HS-5 (cell line): Measurements from ENCODE around the gene LEMD2.
"Not testable (repeated sequence)": the region's sequence is repeated elsewhere in the genome, so short reads cannot be mapped to it uniquely, and the experiment has no call there.

Experiments
- DNase-seq: peaks from one replicate; pipeline ENCODE4 v3.0.0-alpha.2; 2012; ENCODE audit warnings: low read depth

Gene LEMD2

DNA sequence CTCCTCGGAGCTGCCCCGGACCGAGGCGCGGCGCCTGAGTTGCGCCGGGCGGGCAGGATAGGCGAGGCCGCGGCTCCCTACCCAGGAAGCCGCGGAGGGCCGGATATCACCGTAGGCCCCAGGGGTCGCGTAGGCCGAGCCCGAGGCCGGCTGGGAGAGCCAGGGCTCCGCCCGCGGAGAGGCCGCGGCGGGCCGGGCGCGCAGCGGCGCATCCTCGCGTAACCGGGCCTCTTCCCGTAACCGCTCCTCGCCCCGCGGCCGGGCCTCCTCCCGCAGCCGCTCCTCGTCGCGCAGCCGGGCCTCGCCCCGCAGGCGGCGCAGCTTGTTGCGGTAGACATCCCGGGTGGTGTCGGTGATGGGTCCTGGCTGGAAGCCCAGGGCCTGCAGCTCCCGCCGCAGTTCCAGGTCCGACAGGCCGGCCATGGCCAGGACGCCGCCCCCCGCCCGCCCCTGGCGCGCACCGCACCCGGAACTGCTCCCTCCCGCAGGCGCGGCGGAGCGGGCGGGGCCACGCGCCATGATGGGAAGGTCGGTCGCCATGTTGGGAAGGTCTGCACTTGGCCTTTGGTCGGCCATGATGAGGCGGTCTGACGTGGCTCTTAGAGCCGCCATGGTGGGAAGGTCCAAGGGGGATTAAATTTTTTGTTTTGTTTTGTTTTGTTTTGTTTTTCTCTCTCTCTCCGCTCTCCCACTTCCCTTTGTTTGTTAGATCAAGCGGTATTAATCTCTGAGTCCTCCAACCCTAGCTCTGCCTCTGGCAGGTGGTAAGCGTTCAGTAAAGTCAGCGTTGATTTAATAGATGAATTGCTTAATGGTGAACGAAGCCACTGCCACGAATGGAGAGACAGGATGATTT is at the start of gene LEMD2:
Gene LEMD2 (minus strand): TSS at position 437 of the 856 bp plus-strand sequence. CDS start 14 bp downstream, at position 423.
- peak; percentile 68 for DNase-seq

DNA sequence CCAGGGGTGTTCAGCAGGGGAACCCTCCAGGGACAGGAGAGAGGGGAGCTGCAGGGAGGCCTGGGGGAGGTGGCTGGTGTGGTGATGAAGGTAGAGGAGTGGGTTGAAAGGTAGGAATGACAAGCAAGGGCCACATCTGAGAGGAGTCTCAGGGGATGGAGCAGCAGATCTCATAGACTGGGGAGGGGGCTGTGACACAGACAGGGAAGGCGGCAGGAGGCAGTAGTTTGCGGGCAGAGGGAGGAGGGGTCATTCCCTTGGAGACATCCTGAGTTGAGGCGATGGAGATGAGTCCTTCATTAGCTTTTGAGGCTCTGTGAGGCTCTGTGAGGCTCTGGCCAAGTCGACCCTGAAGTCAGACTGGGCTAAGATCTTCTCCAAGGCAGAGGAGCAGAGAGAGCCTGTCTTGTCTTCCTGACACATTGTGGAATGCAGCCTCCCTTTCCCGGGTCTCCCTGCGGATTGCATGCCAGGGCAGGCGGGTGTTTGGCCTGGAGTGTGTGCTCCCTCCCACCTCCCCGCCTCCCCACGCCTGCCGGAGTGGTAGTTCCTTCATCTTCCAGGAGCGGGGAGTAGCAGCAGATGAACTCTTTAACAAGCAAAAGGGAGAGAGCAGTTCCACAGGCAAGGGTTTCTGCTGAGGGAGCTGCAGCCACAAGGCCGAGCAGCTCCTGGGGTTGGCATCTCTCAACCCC is 49.2 kb upstream of the LEMD2 start:
- no peak for DNase-seq

DNA sequence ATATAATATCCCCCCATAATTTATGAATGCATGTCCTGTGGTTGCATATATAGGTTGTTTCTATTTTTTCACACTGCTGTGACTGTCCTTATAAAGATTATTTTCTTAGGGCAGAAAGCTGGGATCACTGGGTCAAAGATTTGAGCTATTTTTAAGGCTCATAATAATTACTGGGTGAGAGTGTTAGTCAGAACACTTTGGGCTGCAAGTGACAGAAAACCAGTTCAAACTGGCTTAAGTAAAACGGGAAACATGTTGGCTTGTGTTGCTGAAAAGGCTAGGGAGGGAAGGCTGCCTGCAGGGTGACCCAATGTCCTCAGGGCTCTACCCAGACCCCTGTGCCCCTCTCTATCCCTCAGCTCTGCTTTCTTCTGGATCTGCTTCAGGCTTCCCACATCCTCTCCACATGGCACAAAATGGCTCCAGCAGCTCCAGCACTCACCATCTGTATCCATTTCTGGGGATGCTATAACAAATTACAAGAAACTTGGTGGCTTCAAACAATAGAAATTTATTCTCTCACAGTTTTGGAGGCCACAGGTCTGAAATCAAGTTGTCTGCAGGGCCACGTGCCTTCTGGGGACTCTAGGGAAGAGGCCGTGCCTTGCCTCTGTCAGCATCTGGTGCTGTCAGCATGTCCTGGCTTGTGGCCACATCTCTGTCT is 48.0 kb upstream of the LEMD2 start:
- DNase-seq = no peak

DNA sequence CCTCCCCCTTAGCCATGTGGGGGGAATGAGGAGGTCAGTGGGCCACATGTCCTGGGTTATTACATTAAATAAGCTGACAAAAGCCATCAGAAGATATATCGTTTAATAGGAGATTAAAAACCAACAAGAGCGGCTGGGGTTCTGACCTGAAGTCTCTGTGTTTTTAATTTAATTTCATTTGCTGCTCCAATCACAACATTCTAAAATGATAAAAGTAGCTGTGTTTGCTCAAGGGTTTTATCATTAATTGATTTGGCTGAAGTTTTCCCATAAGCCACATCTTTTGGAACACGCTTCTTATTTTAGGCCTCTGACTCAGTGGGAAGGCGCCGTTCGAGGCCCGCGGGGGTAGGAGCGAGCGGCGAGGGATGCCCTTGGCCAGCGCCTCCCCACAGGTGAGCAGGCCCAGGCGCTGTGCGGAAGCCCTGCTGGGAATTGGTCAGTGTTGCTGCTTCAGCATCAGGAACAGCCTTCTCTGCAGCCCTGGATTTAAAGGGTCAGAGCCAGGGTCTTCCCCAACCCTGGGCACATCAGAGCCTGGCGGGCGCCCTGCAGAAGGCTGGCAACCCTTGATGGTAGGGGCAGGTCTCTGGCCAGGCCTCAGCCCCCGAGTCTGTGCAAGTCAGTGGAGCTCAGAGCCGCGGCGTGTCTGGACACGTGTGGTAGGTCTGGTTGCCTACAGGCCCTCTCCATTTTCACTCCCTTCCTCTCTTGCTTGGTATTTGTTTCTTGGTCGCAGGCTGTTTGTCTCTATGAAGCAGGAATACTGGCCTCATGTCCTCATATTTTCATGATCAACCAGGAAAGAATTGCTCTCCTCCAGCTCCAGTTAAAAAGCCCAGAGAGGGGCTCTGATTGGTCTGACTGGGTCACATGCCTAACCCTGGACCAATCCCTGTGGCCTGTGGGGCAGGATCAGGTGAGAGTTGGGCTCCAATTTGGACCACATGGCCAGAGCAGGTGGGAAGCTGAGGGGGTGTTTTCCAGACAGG is 45.8 kb upstream of the LEMD2 start:
- no peak for DNase-seq

DNA sequence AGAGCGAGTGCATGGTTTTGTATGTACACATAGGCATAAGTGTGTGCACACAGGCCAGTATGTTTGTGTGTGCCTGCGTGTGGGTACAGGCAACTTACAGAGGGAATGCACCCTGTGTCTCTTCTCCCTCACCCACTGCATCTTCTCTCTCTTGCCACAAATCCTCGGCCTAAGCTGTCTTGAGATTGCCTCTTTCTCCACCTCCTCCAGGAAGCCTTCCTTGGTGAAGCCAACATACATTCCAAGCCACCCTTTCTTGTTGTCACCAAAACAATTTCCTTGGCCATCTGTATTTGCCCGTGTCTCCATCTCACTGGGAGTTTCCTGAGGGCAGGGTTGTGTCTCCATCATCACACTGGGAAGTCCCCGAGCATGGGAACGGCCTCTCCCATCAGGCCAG is 44.7 kb upstream of the LEMD2 start:
- no peak for DNase-seq

DNA sequence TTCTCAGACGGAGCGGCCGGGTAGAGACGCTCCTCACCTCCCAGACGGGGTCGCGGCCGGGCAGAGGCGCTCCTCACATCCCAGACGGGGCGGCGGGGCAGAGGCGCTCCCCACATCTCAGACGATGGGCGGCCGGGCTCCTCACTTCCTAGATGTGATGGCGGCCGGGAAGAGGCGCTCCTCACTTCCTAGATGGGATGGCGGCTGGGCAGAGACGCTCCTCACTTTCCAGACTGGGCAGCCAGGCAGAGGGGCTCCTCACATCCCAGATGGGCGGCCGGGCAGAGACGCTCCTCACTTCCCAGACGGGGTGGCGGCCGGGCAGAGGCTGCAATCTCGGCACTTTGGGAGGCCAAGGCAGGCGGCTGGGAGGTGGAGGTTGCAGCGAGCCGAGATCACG is 43.9 kb upstream of the LEMD2 start:
- DNase-seq = not testable (repeated sequence)

DNA sequence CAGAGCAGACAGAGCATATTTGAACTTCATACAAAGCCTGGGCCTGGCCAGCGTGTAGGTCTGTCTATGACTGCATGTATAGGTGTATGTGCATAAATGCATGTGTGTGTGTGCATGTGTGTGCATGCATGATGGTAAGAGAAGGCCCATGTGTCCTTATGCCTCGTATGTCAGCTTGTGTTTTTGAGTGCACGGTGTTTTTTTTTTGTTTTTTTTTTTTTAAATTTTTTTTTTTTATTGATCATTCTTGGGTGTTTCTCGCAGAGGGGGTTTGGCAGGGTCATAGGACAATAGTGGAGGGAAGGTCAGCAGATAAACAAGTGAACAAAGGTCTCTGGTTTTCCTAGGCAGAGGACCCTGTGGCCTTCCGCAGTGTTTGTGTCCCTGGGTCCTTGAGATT is 42.8 kb upstream of the LEMD2 start:
- not testable (repeated sequence) for DNase-seq

DNA sequence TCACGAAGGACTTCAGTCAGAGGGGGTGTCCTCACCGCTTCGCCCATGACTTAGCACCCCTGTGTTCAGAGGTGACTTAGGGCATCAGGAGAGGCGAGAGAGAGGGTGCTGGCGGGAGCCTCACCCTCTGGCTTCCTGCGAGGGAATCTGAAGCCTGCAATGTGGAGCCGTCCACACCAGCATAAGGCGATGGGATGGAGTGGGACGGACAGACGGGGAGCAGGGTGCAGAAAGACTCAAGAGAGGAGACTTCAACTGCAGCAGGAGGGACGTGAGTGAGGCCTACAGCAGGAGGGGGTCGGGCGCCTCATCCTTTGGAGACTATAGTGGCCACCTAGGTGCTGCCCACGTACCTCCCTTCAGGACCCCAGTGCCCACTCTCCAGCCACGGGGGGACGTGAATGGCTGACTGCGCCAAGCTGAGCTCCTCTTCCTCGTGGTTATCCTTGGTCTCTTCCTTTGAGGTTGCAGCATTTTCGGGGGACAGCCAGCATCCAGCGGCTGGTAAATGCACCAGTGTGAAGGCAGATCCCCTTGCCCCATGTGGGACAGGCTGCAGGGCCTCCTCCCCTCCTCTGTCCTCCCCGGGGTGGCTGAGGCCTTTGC is 41.8 kb upstream of the LEMD2 start:
- no peak for DNase-seq

DNA sequence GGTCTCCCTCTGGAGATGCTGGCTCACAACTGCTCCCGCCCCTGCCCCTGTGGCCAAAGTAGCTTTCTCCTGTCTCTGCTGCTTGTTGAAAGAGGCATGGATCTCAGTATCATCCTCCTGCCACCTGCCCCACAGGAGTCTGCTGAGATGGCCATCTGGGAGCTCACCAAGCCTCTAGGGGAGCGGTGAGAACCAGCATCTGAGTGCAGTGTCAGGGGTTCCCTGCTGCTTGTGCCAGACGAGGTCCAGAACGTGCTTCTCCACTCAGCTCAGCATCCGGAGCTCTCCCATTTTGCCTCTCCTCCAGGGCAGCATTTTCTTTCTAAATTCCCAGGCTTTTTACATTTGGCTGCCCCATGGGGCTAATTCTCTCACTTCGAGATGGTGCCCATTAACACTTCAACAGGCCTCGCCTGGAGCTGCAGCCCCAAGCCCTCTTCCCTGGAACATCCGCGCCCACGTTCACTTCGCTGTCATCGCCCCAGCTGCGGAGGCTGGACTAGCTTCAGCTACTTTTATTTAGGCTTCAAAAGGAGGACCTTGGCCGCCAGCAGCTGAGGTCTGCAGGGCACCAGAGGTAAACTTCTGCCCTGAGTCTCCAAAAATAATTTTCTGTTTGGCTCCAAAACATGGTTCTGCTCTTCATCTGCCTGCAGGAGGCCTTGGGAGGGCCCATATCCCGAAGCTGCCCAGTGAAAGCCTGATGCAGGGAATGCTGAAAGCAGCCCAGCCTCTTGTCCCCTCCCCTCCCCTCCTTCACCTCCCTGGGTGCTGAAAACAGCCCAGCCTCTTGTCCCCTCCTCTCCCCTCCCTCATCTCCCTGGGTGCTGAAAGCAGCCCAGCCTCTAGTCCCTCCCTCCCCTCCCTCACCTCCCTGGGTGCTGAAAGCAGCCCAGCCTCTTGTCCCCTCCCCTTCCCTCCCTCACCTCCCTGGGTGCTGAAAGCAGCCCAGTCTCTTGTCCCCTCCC is 40.1 kb upstream of the LEMD2 start:
- DNase-seq = no peak

DNA sequence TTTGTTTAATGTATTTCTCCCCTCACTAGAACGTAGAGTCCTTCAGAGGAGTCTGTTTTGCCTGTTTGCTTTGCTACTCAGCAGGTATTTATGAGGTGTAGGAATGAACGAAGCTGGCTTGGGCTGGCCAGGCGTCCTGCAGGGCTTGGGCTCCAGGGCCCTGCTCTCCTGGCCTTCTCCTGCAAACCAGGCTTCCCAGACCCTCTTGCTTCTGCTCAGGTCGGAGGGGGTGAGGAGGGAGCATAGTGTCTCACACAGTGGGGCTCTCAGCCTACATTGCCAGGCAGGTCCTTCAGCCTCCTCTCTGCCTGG is 39.5 kb upstream of the LEMD2 start:
- DNase-seq = no peak

DNA sequence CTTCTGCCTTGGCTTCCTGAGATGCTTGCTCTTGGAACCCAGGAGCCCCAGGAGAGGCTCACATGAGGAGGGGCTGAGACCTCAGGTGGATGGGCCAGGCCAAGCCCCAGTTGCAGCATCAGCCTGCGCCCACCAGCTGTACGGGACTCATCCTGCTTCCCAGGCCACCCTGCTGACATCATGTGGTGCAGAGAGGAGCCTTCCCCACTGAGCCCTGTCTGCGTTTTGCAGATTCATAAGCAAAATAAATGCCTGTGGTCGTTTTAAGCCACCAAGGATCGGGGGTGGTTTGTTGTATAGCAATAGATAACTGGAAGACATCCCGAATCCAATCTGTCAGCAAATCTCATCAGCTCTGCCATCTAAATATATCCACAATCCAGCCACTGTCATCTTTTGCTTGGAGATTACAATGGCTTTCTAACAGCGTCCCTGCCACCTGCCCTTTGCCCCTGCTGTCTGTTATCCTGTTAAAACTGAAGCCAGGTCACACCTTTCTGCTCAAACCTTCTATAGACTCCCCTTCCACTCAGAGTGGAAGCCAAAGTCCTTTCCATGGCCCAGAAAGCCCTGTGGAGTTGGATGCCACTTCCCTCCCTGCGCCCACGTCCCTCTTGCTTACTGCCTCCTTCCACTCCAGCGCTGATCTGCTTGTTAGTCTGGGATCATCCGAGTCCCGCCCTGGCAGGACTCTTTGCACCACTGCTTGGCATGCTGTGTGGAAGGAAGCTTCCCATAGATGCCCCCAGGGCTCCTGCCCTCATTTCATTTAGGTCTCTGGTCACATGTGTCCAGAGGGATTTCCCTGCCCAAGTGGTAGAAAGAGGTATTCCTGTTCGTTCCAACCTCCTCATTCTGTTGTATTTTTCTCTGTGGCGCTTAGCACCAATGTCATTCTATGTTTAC is 38.9 kb upstream of the LEMD2 start:
- DNase-seq = no peak

DNA sequence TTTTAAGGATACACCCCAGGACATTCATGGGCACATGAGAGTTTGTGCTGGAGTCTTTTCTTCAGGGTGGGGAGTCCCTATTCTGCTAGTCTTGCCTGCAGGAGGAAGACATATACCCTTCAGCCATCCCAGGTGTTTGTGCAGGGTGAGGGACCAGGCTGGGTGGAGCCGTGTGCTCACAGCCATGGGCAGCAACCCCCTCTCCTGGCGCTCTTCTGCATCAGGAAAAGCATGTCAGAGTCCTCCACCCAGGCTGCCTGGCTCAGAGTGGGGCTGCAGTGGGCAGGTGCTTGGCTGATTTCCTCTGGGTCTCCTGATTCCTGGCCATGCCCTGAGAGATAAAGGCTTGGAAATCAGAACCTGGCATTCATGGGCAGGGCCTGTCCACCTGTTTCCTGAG is 37.6 kb upstream of the LEMD2 start:
- DNase-seq = no peak

DNA sequence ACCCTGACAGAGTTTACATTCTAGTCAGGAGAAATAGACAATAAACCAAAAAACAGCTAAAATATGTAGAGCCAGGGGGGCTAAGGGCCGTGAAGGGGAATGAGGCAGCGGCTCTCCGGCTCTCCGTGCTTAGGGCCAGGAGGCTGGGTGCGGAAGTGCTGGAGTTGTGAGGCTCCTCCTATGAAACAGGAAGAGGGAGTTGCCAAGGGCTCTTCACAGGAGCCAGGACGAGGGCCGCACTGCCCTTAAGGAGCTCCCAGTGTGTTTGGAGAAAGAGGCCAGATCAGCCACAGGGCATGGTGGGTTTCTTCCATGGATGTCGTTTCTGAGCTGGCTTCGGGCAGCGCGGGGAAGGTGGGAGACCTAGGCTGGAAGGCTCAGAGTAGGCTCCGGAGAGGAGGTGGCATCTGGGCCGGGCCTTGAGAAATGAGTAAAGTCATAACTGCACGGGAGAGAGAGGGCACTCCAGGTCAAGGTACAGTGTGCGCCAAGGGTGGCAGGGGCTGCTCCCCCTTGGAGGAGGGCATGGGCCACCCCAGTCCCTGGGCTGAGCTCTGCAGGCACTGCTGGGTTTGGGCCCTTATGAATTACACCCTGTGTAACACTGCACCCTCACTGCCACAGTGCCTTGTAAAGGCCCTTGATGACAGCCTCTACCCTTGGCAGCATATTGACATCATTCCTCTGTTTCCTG is 35.7 kb upstream of the LEMD2 start:
- no peak for DNase-seq

DNA sequence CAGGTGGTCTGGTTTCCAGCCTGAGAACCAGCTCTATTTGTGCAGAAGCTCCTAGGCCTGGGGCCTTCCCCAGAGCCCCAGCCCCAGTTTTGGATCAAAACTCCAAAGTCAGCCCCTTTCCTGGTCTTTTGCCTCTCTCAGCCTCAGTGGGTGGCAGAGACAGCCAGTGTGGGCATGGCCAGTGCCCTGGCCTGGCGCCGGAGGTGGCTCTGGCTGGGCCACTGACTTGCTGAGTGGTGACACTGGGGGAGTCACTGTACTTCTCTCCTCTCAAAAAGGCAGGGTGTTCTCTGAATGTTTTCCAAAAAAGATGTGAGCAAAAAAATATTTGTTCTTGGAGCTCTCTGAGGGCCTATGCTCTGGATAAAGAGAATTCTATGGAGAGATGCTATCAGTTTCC is 34.9 kb upstream of the LEMD2 start:
- DNase-seq = no peak

DNA sequence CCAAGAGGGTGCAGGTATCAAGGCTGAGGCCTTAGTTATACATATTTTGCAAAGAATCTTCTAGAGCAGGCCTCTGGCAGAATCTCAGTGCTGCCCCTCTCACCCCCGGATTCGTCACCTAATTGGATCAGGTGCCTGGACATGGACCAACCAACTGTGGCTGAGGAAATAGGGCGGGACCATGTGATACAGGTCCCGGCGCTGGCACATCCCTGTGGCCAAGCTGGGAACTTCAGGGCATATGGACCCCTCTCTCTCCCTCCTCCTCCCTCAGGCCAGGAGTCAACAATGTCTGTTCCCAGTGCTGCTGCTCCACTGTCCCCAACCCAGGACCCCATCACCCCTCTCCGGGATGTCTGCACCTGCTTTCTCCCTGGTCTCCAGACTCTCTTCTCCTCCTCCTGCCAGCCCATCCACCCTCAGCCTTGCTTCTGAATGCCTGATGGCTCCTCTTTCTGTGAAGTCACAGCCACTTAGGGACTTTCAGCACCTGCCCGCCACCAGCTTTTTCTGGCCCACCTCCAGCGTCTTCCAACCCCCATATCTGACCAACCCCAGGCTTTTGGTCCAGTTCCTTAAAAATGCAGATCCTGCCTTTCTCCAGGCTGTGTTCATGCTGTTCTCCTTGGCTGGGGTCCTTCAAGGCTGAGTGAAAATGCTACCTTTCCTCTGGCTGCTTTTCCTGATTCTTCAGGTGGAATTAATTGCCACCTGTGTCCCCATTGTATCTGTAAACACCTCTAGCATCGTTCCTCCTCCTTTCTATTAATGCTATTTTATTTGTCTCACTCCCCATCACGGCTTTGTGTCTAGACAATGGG is 33.9 kb upstream of the LEMD2 start:
- no peak for DNase-seq

DNA sequence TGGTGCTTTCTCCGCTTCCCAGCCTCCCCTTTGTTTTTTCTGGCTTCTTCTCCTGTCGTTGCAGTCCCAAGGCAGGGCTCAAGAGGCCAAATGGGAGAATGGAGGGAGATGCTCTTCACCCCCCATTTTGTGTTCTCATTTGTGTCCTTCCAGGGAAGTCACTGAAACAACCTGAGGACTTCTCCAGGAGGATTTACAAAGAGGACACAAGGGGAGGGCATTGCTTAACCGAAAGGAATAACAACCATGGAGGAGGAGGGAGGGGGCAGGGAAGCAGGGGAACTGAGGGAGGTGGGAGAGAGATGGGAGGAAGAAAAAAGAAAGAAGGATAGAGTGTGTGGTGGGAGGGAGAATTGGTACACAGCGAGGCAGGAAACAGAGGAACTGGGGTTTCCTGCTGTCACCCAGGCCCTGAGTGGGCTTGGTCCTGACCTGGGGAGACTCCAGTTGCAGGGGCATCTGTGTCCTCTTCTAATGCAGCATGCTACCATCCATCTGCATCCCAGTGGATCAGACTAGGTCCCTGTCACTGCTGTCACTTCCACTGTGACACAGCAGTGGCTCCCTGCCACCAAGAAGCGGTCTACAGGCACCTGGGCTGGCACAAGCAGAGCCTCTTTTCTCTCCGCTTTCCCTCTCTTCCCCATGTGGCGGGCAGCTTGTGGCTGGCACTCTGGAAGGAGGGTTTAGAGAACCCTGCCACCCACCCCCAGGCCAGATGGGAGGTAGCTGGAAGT is 32.0 kb upstream of the LEMD2 start:
- DNase-seq = no peak

DNA sequence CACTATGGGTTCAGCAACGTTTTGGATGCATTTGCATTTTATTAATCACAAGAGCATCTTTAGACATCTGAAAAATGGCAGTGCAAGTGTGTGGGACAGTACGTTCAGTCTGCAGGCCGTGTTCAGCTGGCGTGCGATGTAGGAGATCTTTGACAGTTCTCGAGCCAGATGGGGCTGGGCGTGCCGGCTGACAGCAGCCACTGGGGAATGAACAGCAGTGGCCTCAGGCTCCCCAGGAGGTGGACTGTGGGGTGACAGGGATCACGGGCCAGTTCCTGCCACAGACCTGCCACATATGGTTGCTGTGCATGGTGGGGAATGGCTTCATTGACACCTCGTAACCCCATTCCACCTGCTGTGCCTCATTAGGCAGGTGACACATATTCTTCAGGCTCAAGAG is 31.3 kb upstream of the LEMD2 start:
- no peak for DNase-seq
